ENCODE results near the gene MORC4.

GRCh38 chrX:106963111-106963510, 36.9 kb downstream of the MORC4 start:
- TF ChIP-seq GATA3 (IDR thresholded peaks at IDR 0.05; ENCODE audit: low read depth, low read length): no peak
- TF ChIP-seq GATA2 (IDR thresholded peaks at IDR 0.05; ENCODE audit: low read depth, low read length): no peak

Measured in SH-SY5Y (cell line).